HPDE6-E6E7 (cell line): ENCODE measurements around the gene RNF10.
"Not testable (repeated sequence)": the region's sequence is repeated elsewhere in the genome, so short reads cannot be mapped to it uniquely, and the experiment has no call there.

Experiments
- DNase-seq: peaks from one replicate; pipeline ENCODE4 v3.0.0; 2011; ENCODE audit warnings: missing footprints; ENCODE audit errors: extremely low spot score

Gene RNF10

DNA sequence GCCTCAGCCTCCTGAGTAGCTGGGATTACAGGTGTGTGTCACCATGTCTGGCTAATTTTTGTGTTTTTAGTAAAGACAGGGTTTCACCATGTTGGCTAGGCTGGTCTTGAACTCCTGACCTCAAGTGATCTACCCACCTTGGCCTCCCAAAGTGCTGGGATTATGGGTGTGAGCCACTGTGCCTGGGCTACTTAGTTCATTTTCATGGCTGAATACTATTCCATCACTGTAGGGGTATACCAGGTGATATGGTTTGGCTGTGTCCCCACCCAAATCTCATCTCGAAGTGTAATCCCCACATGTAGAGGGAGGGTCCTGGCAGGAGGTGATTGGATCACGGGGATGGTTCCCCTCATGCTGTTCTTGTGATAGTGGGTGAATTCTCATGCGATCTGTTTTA, 83.0 kb downstream of the RNF10 start:
- not testable (repeated sequence) for DNase-seq

DNA sequence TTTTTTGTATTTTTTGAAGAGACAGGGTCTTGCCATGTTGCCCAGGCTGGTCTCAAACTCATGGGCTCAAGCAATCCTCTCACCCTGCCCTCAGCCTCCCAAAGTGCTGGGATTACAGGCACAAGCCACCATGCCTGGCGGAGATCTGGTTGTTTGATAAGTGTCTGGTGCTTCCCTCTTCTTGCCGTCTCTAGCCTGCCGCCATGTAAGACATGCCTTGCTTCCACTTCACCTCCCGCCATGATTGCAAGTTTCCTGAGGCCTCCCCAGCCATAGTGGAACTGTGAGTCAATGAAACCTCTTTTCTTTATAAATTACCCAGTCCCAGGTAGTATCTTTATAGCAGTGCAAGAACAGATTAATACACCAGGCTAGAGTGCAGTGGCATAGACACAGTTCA, 83.6 kb downstream of the RNF10 start:
- DNase-seq: not testable (repeated sequence)

DNA sequence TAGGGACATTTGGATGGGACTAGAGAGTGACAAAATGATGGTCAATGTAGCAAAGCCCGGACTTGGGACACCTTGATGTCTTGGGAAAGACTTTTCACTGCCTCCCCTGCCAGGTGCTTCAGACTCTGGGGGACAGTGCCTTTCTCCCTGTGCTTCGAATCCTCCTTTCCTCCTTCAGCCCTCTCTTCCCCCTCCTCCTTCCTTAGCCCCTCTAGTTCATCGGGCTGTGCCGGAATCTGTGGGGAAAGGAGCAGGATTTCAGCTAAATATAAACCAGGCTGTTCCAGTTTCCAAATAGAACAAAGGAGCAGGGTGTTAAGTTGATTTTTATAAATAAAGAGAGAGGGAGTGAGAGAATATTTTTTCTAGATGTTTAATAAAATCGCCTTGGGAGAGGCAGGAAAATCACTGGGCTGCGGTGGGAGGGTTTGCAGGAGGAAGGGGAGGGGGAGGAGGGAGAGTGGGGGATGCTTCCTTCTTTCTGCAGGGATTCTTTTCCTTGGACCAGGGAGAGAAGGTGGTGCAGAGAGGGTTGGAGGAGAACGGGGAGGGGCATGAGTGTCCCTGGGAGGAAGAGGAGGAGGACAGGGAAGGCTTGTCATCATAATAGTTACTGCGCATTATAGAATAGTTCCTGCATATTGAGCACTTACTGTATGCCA, 84.9 kb downstream of the RNF10 start:
- DNase-seq: no peak

DNA sequence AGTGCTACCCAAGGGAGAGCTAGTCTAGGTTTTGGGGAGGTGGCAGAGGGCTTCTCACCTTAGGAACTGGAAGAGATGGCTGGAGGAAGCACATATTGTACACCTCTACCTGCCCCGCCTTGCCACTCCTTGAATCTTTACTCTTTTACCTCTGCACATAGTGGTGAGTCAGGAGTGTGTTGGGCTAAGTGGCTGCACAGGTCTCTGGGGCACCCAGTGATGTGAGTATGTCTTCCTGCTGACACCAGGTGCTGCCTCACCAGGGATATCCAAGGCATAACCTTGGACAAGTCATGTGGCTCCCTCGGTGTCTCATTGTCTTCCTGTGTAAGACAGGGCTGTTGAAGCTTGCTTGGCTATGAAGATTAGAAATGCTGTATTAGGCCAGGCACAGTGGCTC, 86.5 kb downstream of the RNF10 start:
- DNase-seq: peak; percentile 87

DNA sequence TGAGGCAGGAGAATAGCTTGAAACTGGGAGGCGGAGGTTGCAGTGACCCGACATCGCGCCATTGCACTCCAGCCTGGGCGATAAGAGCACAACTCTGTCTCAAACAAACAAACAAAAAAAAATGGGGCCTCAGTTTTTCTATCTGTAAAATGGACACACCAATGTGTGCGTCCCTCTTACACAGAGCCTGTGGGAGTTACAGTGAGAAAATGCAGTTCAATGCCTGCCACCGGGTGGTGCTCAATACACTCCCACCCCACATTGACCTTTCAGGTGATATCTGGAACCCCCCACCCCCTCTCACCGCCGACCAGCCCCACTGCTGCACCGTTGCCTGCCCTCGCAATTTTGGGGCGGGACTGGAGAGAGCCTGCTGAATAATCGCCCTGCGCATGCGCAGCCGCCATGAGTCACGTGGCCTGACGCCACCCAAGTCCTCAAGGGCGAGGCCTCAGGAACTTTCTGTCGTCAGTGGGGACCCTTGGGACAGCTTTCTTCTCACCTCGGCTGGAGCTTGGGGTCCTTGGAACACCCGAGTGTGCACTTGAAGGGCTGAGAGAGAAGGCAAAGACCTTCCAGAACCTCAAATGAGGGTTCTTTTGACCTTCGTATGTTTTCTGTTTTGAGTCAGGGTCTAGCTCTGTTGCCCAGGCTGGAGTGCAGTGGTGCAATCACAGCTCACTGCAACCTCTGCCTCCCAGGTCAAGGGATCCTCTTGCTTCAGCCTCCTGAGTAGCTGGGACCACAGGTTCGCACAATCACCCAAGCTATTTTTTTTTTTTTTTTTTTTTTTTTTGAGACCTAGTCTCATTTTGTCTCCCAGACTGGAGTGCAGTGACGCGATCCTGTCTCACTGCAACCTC, 91.6 kb downstream of the RNF10 start:
- no peak for DNase-seq
